ENCODE measurements around the gene DENND10. TPM values are rescaled to one million over a fixed set of nuclear protein-coding genes. Genes with fewer than 3 reads are reported as not detected.
A peak's percentile ranks its signal among the peaks of the same experiment; 100 is the strongest.

The DENND10 gene
- total RNA-seq, 2 donors from 2014 or later = 22.6 to 23.6 TPM

GRCh38 chr10:119166118-119166500 lies 62.2 kb downstream of the DENND10 start:
- TF ChIP-seq, protein P1, sequence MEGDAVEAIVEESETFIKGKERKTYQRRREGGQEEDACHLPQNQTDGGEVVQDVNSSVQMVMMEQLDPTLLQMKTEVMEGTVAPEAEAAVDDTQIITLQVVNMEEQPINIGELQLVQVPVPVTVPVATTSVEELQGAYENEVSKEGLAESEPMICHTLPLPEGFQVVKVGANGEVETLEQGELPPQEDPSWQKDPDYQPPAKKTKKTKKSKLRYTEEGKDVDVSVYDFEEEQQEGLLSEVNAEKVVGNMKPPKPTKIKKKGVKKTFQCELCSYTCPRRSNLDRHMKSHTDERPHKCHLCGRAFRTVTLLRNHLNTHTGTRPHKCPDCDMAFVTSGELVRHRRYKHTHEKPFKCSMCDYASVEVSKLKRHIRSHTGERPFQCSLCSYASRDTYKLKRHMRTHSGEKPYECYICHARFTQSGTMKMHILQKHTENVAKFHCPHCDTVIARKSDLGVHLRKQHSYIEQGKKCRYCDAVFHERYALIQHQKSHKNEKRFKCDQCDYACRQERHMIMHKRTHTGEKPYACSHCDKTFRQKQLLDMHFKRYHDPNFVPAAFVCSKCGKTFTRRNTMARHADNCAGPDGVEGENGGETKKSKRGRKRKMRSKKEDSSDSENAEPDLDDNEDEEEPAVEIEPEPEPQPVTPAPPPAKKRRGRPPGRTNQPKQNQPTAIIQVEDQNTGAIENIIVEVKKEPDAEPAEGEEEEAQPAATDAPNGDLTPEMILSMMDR (IDR thresholded peaks at IDR 0.05) = no peak
- Histone ChIP-seq H3K36me3 (peaks cover 21% of the 10 kb centered on the region), H3K27me3 (replicated peaks; ENCODE audit: insufficient read depth) (no peaks in the 10 kb centered on the region), H3K4me1 (ENCODE audit: control insufficient read depth in 1 of 2, low read depth in 2 of 2) (peaks cover 7 to 20% of the 10 kb centered on the region in 2 donors), H3K27ac (peak overlapping the region; percentile 82 to 90), H3K4me3 (peak overlapping the region; percentile 80), H3K9me3 (no peaks in the 10 kb centered on the region)
- DNase-seq (ENCODE audit: low spot score) (no peak), ATAC-seq (ENCODE audit: insufficient number of reproducible peaks, low FRiP score, low read depth) (no peak)

DNA sequence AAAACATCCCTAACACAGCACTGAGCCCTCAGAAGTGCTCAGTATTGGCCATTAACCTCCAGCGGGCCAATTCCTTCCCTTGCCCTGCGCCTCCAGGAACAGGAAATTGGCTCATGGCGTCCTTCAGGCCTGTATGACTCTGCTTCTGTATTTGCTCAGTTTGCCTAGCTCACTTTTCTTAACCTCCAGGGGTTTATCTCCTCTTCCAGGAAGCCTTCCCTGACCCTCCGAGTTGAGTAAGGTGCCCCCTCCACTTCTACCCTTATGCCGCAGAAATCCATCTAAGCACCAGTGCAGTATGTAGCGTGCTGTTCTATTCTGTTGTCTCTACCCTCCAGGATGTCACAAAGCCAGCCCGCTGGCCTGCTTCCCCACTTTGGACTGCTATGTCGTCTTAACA lies 62.7 kb downstream of the DENND10 start:
- Histone ChIP-seq H3K4me1 (ENCODE audit: control insufficient read depth in 1 of 2, low read depth in 2 of 2) (peaks cover 7 to 20% of the 10 kb centered on the region in 2 donors), H3K27ac (peak overlapping the region; percentile 82 to 90), H3K4me3 (no peak overlapping the region), H3K9me3 (no peaks in the 10 kb centered on the region), H3K36me3 (peaks cover 26% of the 10 kb centered on the region), H3K27me3 (replicated peaks; ENCODE audit: insufficient read depth) (no peaks in the 10 kb centered on the region)
- DNase-seq (ENCODE audit: low spot score) (no peak), ATAC-seq (ENCODE audit: insufficient number of reproducible peaks, low FRiP score, low read depth) (no peak)
- TF ChIP-seq, protein P1 (IDR thresholded peaks at IDR 0.05) = no peak

DNA sequence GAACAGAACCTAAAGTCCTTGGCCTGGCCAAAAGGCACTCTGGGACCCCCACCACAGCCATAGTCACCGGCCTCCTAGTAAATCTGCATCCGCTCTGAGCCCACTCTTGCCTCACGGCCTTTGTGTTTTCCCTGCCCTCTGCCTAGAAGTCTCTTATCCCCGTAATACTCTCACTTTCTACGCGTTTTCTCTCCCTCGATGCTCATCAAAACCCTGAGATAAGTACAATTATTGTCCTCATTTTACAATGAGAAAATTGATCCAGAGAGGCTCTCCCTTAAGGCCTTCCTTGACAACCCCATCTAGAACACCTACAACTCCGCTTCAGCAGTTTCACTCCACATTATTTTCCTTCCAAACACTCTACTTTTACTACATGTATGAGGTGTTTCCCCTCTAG lies 63.1 kb downstream of the DENND10 start:
- Histone ChIP-seq H3K27me3 (replicated peaks; ENCODE audit: insufficient read depth) (no peaks in the 10 kb centered on the region), H3K9me3 (no peaks in the 10 kb centered on the region), H3K27ac (no peak overlapping the region), H3K36me3 (peaks cover 29% of the 10 kb centered on the region), H3K4me3 (no peak overlapping the region), H3K4me1 (ENCODE audit: control insufficient read depth in 1 of 2, low read depth in 2 of 2) (peaks cover 7 to 20% of the 10 kb centered on the region in 2 donors)
- ATAC-seq (ENCODE audit: insufficient number of reproducible peaks, low FRiP score, low read depth) = no peak
- TF ChIP-seq, protein P1 (IDR thresholded peaks at IDR 0.05) = no peak
- no peak for DNase-seq (ENCODE audit: low spot score)

GRCh38 chr10:119174109-119174508 lies 70.2 kb downstream of the DENND10 start:
- ATAC-seq (ENCODE audit: insufficient number of reproducible peaks, low FRiP score, low read depth) (no peak), DNase-seq (ENCODE audit: low spot score) (no peak)
- Histone ChIP-seq H3K9me3 (no peaks in the 10 kb centered on the region), H3K4me1 (ENCODE audit: control insufficient read depth in 1 of 2, low read depth in 2 of 2) (peaks cover 8 to 23% of the 10 kb centered on the region in 2 donors), H3K36me3 (peaks cover 40% of the 10 kb centered on the region), H3K4me3 (no peak overlapping the region), H3K27me3 (replicated peaks; ENCODE audit: insufficient read depth) (no peaks in the 10 kb centered on the region), H3K27ac (no peak overlapping the region)
- TF ChIP-seq, protein P1 (IDR thresholded peaks at IDR 0.05) = no peak

- Histone ChIP-seq H3K4me1 (ENCODE audit: control insufficient read depth in 1 of 2, low read depth in 2 of 2) (peaks cover 8 to 28% of the 10 kb centered on the region in 2 donors), H3K27ac (no peak overlapping the region), H3K9me3 (no peaks in the 10 kb centered on the region), H3K27me3 (replicated peaks; ENCODE audit: insufficient read depth) (no peaks in the 10 kb centered on the region), H3K4me3 (no peak overlapping the region), H3K36me3 (peaks cover 22% of the 10 kb centered on the region)
- no peak for DNase-seq (ENCODE audit: low spot score)
- ATAC-seq (ENCODE audit: insufficient number of reproducible peaks, low FRiP score, low read depth) = no peak
- TF ChIP-seq, protein P1 (IDR thresholded peaks at IDR 0.05) = no peak
Measured at GRCh38 chr10:119176166-119176565, 72.3 kb downstream of the DENND10 start.

Data from thoracic aorta (tissue), 2 donors.